Activated effector memory CD4-positive, alpha-beta T cell treated with anti-CD3 and anti-CD28 coated beads, Interleukin-2, amount 50 U/mL, for 16 hours (primary cell): ENCODE measurements around the gene ASIC4.

Experiments used
- DNase-seq: peaks from one replicate; pipeline ENCODE4 v3.0.0-alpha.2; 2020

ASIC4 gene, protein sequence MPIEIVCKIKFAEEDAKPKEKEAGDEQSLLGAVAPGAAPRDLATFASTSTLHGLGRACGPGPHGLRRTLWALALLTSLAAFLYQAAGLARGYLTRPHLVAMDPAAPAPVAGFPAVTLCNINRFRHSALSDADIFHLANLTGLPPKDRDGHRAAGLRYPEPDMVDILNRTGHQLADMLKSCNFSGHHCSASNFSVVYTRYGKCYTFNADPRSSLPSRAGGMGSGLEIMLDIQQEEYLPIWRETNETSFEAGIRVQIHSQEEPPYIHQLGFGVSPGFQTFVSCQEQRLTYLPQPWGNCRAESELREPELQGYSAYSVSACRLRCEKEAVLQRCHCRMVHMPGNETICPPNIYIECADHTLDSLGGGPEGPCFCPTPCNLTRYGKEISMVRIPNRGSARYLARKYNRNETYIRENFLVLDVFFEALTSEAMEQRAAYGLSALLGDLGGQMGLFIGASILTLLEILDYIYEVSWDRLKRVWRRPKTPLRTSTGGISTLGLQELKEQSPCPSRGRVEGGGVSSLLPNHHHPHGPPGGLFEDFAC

DNA sequence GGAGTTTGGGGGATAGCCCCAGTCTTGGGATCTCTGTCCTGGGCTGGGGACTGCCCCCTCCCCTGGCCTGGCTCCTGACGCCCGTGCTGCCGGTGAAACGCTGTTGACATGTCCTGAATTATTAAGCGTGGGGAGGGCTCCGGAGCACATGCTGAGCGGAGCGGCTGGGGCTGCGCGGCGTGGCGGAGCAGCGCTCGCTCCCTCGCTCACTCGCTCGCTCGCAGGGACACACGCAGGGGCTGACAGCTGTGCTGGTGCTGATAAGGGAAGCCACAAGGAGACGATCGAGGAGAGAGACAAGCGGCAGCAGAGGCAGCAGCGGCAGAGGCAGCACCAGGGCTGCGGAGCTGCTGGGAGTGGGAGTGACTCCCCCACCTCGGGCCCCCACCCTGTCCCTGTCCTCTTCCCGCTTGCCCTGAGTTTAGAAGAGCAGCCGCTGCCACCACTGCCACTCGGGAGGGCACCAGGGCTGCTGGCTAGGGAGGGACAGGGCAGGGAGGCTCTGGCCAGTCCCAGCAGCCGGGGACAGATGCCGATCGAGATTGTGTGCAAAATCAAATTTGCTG is at the start of gene ASIC4:
ASIC4 (plus strand) TSS at position 287 of the 566 bp plus-strand sequence; CDS start at position 530, 243 bp downstream.
- DNase-seq, result no peak

DNA sequence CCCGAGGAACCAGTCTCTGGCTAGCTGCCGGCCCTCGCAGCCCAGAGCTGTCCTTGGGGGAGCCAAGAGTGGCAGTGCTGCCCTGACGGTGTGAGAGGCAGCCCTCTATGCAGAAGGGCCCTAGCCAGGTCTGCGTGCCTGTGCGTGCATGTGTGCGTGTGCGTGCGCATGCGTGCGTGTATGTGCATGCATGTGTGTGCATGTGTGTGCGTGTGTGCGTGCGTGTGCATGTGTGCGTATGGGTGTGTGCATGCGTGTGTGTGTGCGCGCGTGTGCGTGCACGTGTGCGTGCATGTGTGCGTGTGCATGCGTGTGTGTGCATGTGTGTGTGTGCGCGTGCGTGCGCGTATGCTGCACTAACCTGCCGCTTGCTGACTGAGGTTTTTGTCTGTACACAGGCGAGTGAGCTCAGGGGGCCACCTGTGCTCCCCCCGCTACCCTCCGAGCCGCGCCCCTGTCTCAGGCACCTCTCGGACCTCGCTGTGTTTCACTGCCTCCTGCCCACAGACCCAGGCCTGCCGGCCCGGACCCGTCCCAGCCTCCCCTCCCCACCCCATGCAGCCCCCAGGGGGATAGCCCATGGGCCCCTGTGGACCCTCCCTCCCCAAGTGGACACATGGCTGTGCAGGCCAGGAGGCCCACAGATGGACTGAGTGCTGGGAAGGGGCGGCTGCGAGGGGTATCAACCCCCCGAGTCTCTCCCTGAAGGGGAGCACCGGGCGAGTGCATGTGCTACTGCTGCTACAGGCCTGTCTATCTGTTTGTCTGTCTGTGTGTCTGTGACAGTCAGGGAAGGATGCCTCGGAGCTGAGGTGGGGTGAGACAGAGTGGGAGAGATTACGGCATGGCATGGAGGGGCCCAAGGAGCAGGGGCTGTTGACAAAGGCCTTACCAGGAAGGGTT is 48.4 kb upstream of the ASIC4 start:
- no peak for DNase-seq

DNA sequence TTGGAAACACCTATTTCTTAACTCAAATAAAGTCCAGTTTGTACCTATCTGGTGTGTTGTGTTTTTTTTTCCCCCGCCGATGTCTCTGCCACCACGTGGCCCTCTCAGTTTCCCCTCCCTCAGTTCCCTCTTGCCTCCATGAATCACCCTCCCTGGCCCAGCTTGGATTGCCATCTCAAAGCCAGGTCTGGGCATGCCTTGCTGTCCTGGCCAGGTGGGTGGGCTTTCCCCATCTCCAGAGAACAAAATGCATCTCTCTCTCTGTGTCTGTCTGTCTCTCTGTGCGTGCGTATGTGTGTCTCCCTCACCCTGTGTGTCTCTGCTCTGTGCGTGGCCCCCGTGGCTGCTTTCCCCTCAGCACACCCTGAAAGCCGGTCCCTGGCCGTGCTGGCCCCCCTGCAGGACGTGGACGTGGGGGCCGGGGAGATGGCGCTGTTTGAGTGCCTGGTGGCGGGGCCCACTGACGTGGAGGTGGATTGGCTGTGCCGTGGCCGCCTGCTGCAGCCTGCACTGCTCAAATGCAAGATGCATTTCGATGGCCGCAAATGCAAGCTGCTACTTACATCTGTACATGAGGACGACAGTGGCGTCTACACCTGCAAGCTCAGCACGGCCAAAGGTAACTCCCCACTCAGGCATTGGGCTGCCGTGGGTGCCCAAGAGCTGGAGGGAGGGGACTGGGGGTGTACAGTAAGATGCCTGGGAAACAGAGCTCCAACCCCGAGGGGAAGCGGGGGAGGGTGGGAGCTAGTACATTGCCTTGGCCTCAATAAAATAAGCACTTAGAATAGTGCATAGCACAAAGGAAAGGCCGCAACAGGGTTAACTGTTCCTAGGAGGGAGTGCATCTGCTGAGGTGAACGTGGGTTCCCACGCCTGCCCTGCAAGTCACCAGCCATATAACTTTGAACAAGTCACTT is 47.2 kb upstream of the ASIC4 start:
- no peak for DNase-seq

DNA sequence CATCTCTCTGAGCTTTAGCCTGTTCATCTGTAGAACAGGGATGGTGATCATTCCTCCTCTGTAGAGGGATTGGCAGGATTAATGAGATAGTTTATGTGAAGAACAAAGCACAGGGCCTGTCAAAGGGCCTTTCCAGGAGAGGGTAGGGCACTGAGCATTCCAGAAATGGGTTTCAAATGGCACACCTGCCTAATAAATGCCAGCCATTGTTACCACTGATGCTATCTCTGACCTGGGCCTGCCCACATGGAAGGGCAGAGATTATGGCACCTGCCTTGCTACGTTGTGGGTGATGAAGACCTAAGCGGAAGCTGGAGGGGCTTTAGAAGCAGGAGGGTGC is 46.6 kb upstream of the ASIC4 start:
- DNase-seq, result no peak

DNA sequence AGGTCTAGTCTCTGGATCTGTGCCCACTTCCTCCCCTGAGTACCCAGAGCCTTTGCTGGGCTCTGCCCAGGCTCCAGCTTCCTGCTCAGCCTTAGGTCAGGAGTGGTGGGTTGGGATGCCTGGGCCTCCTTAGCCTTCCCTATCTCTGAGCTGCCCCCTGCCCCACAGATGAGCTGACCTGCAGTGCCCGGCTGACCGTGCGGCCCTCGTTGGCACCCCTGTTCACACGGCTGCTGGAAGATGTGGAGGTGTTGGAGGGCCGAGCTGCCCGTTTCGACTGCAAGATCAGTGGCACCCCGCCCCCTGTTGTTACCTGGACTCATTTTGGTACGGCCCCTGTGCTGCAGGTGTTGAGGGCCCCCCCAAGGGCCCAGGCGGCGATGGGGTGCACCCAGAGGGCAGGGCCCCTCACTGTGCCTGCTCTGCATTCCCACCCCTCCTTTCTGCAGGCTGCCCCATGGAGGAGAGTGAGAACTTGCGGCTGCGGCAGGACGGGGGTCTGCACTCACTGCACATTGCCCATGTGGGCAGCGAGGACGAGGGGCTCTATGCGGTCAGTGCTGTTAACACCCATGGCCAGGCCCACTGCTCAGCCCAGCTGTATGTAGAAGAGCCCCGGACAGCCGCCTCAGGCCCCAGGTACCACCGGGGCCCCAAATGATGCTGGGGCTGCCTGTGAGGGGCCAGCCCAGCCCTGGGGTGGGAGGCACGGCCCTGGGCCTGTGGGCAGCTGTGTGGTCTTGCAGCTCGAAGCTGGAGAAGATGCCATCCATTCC is 45.7 kb upstream of the ASIC4 start:
- no peak for DNase-seq

DNA sequence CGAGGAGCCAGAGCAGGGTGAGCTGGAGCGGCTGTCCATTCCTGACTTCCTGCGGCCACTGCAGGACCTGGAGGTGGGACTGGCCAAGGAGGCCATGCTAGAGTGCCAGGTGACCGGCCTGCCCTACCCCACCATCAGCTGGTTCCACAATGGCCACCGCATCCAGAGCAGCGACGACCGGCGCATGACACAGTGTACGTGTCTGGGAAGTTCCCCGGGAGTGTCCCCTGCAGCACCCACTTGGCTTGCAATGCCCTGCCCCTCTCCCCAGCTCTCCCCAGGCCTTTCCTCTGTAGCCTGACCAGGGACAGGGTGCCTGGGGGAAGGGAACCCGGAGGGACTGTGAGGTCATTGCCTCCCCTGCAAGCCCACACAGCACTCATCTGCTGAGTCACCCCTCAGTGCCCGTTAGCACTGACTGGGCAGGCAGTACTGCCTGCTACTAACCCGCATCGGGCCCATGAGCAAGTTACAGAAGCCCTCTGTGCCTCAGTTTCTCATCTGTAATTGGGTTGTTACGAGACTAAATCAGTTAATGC is 45.0 kb upstream of the ASIC4 start:
- DNase-seq, result no peak

DNA sequence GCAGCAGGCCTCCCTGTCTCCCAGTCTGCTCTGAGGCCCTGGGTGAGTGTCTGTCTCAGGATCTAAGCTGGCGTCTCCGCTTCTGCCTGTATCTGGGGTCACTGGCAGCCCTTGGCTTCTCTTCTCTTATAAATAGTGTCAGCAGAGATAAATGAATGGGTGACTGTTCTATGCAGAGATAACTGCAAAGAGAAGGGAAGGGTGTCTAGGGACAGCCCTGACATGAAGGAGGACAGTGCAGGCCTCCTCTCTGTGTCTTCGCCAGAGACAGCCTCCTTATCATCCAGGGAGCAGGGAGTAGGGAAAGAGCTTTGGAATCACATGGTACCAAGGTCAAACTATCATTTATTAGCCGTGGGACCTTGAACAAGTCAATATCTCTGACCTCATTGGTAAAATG is 43.9 kb upstream of the ASIC4 start:
- DNase-seq, result no peak

DNA sequence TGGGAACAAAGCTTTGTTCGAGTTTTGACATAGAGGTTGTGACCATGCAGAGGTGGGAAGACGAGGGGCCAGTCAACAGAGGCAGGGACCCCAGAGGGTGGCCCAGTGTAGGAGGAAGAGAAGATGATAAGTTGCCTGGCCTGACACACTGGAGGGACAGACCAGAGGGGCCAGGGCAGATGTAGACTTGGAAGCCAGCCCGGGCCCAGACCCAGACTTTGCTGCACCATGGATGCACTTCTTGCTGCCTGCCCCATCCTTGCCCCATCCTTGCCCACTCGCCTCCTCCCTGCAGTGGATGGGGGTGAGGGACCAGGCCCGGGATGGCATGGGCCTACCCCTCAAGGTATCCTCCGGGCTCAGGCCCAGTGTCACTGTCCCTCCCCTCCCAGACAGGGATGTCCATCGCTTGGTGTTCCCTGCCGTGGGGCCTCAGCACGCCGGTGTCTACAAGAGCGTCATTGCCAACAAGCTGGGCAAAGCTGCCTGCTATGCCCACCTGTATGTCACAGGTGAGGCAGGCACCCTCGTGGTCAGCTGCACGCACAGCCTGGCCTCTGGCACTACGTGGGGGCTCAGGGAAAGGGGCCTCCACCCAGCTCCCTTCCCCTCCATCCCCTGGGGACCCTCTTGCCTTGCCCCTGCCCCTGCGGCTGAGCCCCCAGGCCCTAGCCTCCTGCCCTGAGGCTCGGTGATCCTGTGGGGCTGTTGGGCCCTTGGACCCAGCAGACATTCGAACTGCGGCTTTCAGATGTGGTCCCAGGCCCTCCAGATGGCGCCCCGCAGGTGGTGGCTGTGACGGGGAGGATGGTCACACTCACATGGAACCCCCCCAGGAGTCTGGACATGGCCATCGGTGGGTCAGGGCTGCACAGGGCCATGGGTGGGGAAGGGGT is 42.6 kb upstream of the ASIC4 start:
- no peak for DNase-seq

DNA sequence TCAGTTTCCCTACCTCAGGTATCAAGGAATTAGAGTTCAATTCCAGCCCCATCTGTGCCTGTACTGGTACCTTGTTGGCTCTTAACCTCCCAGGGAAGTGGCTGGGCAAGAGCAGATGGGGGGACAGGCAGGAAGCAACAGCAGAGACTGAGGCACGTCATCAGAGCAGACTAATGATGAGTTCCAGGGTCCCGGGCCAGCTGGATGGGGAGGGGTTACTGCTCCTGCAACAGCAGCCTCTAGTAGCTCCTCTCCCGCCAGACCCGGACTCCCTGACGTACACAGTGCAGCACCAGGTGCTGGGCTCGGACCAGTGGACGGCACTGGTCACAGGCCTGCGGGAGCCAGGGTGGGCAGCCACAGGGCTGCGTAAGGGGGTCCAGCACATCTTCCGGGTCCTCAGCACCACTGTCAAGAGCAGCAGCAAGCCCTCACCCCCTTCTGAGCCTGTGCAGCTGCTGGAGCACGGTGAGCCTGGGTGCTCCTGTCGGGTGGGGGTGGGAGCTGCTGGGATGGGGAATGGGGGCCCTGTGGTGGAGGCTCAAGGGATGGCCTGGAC is 41.6 kb upstream of the ASIC4 start:
- no peak for DNase-seq

DNA sequence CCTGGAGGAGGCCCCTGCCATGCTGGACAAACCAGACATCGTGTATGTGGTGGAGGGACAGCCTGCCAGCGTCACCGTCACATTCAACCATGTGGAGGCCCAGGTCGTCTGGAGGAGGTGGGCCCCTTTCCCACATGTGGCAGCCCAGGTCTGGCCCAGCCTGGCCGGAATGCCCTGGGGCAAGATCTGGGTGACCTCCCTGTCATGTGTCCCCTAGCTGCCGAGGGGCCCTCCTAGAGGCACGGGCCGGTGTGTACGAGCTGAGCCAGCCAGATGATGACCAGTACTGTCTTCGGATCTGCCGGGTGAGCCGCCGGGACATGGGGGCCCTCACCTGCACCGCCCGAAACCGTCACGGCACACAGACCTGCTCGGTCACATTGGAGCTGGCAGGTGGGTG is 40.8 kb upstream of the ASIC4 start:
- DNase-seq, result no peak

DNA sequence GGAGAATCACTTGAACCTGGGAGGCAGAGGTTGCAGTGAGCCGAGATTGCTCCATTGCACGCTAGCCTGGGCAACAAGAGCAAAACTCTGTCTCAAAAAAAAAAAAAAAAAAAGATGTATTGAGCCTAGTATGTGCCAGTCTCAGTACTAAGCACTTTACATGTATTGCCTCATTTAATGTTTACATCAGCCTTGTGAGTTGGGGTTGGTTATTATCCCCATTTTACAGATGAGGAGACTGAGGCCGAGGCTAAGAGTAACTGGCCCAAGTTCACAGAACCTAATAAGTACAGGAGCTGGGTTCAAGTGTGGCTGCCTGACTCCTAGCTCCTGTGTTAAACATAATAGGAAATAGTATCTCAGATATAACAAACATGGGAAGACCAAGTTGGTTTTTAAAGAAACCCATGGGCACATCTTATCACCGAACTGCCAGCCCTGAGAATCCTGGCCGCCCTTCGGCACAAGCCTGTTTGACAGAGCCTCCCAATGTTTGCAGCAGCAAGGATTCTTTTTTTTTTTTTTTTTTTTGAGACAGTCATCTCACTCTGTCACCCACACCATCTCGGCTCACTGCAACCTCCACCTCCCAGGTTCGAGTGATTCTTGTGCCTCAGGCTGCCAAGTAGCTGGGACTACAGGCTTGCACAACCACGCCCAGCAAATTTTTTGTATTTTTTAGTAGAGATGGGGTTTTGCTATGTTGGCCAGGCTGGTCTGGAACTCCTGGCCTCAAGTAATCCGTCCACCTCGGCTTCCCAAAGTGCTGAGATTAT is 39.8 kb upstream of the ASIC4 start:
- no peak for DNase-seq

DNA sequence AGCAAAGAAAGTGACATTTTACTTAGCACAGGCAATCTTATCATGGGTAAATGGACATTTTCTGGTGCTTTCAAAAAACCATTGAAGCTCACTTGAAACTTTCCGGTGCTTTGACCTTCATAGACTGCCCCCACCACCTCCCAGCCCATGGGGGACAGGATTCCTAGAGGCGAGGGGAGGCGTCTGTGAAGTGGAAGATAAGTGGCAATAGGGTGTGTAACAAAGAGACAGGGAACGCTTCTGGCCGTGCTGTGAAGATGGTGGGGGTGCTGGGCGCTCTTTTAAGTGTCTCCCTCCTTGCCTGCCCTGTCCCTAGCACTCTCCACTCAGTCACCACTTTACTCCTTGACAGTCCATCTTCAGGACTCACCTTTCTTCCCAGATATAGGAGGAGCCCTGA is 39.0 kb upstream of the ASIC4 start:
- no peak for DNase-seq

DNA sequence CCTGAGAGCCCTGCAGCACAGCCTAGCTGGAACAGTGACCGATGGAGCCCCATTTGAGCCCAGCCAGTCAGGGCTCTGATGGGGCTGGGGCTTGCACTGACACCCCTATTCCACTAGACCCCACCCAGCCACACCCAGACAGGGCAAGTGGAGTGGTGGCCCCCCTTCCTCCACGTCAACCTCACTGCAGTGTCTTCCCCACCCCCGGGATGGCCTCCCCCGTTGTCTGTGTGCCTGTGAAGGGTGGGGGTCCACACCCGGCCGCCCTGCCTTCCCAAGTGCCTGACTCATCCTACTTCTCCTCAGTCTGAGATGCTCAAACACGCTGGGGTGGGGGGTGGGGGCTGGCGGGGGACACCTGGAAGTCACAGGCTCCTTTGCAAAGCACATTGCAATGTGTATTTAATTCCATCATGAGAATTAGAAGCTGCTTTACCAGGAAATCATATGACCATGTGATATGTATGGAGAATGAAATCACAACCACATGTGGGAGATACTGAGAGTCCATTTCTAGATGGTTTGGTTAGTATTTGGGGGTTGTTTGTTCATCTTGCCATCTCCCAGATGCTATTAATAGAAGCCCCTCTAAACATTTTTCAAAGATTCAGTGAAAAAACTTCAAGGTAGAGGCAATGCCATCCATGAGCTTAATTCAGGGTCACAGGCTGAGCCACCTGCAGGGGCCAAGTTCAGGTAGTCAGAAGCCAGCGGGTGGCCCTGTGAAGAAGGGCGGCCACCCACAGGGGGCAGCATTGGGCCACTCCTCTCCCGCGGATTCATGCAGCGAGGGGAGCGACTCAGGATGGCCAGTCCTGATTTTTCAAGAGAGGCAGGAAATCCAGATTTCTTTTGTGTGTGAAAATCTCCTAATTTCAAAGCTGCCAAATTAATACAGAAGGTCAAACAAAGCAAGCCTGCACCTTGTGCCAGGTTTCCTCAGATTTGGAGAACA is 38.3 kb upstream of the ASIC4 start:
- peak; percentile 83 for DNase-seq

DNA sequence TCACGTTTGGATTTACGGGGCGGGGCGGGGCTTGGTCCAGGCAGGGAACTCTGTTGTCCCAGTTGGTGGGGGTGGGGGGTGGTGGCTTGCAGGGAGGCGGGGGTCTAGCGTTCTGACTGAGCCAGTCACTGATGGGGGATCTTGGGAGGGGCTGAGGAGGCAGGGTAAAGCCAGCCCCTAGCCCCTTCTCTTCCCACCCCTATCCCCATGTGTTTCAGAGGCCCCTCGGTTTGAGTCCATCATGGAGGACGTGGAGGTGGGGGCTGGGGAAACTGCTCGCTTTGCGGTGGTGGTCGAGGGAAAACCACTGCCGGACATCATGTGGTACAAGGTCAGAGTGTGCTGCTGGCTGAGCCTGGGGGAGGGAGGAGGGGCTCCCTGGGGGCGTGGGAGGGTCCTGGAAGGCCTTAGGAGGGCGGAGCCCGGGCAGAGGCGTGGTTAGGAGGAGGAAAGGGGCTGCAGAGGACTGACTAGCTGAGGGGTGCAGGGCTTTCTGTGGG is 37.6 kb upstream of the ASIC4 start:
- DNase-seq, result no peak

DNA sequence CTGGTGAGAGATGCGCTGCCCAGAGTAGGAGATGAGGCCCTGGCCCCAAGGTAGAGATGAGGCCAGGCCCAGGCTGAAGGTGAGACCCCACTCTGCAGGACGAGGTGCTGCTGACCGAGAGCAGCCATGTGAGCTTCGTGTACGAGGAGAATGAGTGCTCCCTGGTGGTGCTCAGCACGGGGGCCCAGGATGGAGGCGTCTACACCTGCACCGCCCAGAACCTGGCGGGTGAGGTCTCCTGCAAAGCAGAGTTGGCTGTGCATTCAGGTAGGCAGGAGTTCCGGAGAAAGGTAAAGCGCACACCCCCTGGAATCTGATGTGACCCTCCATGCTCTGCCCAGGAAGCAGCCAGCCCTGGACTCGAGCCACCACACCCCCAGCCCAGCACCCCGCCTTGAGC is 37.1 kb upstream of the ASIC4 start:
- DNase-seq, result no peak

DNA sequence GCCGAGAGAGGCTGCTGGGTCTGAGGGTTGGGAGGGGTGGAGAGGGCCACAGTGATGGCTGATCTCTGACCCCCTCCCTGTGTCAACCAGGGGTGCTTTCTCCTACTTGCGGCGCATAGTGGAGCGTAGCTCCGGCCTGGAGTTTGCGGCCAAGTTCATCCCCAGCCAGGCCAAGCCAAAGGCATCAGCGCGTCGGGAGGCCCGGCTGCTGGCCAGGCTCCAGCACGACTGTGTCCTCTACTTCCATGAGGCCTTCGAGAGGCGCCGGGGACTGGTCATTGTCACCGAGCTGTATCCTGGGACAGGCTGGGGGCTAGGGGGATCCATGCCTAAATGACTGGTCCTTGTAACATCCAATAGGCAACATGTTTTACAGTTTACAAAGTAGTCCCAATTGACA is 36.5 kb upstream of the ASIC4 start:
- DNase-seq, result no peak

DNA sequence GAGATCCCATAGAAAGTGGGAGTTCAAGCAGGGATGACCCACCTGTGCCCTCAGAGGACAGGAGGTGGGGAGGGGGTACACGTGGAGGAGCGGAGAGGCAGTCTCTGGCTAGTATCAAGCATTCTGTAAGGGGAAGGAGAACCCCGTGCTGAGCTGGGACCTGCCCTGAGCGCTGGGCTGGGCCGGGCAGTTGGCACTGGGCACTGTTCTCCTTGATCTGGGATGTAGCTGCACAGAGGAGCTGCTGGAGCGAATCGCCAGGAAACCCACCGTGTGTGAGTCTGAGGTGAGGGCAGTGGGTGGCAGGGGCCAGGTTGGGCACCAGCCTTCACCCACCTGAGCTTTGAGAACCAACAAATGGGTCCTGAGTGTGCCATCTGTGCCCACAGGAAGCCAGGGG is 35.4 kb upstream of the ASIC4 start:
- no peak for DNase-seq

DNA sequence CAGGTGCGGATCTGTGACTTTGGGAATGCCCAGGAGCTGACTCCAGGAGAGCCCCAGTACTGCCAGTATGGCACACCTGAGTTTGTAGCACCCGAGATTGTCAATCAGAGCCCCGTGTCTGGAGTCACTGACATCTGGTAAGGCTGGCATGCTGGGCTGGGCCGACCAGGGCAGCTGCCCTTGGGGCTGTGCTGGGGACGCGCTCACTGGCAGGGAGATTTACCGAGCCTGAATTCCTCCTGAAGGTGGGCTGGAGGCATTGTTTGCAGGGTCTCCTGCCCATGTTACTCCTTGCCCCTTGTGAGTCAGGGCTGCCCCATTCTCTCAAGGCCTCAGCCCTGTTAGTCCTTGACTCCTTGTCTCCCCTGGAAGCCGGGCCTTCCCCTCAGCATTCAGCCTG is 34.3 kb upstream of the ASIC4 start:
- no peak for DNase-seq
